PC-3 (cell line): ENCODE results near the gene MARF1. TPM values are rescaled to one million over a fixed set of nuclear protein-coding genes. Genes with fewer than 3 reads are reported as not detected.

ENCODE experiments used
- ATAC-seq: fragments of 200-7000 bp; cut with Tn5 transposase; 2 replicates; pipeline ENCODE4 v1.9.1; 2020; ENCODE audit warnings: mild to moderate bottlenecking, moderate library complexity
- BruUV-seq: library from RNA; stranded (reverse); fragments of 400-500 nt; replicated peaks from 2 replicates; lab custom pipeline; 2021; lab: Mats Ljungman, UMichigan
- CTCF ChIA-PET: fragments of 300-600 bp; sonication (Branson Sonifier 250); formaldehyde crosslinking; loops from one replicate; lab custom pipeline; 2022; ENCODE audit warnings: antibody characterized with exemption; lab: Charles Lee
- POLR2A ChIA-PET: fragments of 300-600 bp; sonication (Branson Sonifier 250); formaldehyde crosslinking; loops from one replicate; lab custom pipeline; 2022; ENCODE audit warnings: antibody characterized with exemption; ENCODE audit not compliant: unreplicated experiment; lab: Charles Lee
- DNase-seq: peaks from one replicate; pipeline ENCODE4 v3.0.0-alpha.2; 2015
- H2AFZ ChIP-seq: fragments of 300-600 bp; sonication (generic); 2 replicates; pipeline ENCODE4 v1.6.0; 2016; ENCODE audit warnings: antibody characterized with exemption, low read length
- H3F3A ChIP-seq: fragments of 300-600 bp; sonication (generic); one replicate; pipeline ENCODE4 v1.6.0; 2017; ENCODE audit warnings: antibody characterized with exemption, low read length, control low read depth, mild to moderate bottlenecking; ENCODE audit not compliant: unreplicated experiment
- H3K27ac ChIP-seq: fragments of 300-600 bp; sonication (generic); 2 replicates; pipeline ENCODE4 v1.5.1; 2016; ENCODE audit warnings: mild to moderate bottlenecking, low read length
- H3K27me3 ChIP-seq: fragments of 300-600 bp; sonication (generic); 2 replicates; pipeline ENCODE4 v1.6.1; 2016; ENCODE audit warnings: low read length, mixed read lengths
- H3K36me3 ChIP-seq: fragments of 300-600 bp; sonication (generic); 2 replicates; pipeline ENCODE4 v1.6.1; 2016; ENCODE audit warnings: low read depth, mixed run types, low read length, mixed read lengths
- H3K4me1 ChIP-seq: fragments of 300-600 bp; sonication (generic); 2 replicates; pipeline ENCODE4 v1.5.1; 2016; ENCODE audit warnings: low read length; ENCODE audit not compliant: insufficient read depth
- H3K4me2 ChIP-seq: fragments of 300-600 bp; sonication (generic); 2 replicates; pipeline ENCODE4 v1.6.0; 2016; ENCODE audit warnings: low read length
- H3K4me3 ChIP-seq: fragments of 300-600 bp; sonication (generic); 2 replicates; pipeline ENCODE4 v1.5.1; 2016; ENCODE audit warnings: mild to moderate bottlenecking, low read length, mixed read lengths
- H3K79me2 ChIP-seq: fragments of 300-600 bp; sonication (generic); 2 replicates; pipeline ENCODE4 v1.6.1; 2017; ENCODE audit warnings: low read length, mixed read lengths
- H3K9ac ChIP-seq: fragments of 300-600 bp; sonication (generic); 2 replicates; pipeline ENCODE4 v1.6.0; 2016; ENCODE audit warnings: mild to moderate bottlenecking, low read length
- H3K9me2 ChIP-seq: fragments of 300-600 bp; sonication (generic); replicated peaks from 2 replicates; pipeline ENCODE4 v1.6.1; 2016; ENCODE audit warnings: mixed run types, low read length, mixed read lengths
- H3K9me3 ChIP-seq: fragments of 300-600 bp; sonication (generic); 2 replicates; pipeline ENCODE4 v1.6.1; 2016; ENCODE audit warnings: low read length, mixed read lengths
- H4K20me1 ChIP-seq: fragments of 300-600 bp; sonication (generic); 2 replicates; pipeline ENCODE4 v1.6.1; 2016; ENCODE audit warnings: low read length, mixed read lengths
- EZH2 ChIP-seq: fragments of 300-600 bp; sonication (generic); IDR thresholded peaks from one replicate; pipeline ENCODE4 v1.6.1; 2017; ENCODE audit warnings: antibody characterized with exemption, mild to moderate bottlenecking, low read length; ENCODE audit not compliant: unreplicated experiment
- EZH2phosphoT487 ChIP-seq: fragments of 300-600 bp; sonication (generic); IDR thresholded peaks from 2 replicates; pipeline ENCODE4 v1.6.1; 2018; ENCODE audit warnings: mild to moderate bottlenecking, antibody characterized with exemption, low read length, borderline replicate concordance
- intact Hi-C: fragments of 100-400 bp; cut with micrococcal nuclease; formaldehyde crosslinking; loops from 2 replicates; pipeline ENCODE4 v1.9.0; 2023
- total RNA-seq: library from RNA; depleted of rRNA; stranded (reverse); fragments of >200 nt; gene quantifications from 2 replicates; pipeline ENCODE4 v1.2.3, GENCODE V29; 2014
- TF ChIP-seq, protein P1 (sequence below): fragments of 300-600 bp; sonication (generic); conservative IDR thresholded peaks from 2 replicates; pipeline ENCODE4 v1.5.1; 2017; ENCODE audit warnings: antibody characterized with exemption, low read depth, mild to moderate bottlenecking, low read length

The MARF1 gene
- total RNA-seq, 1 experiment from 2014 or later, result 6.7 TPM

DNA sequence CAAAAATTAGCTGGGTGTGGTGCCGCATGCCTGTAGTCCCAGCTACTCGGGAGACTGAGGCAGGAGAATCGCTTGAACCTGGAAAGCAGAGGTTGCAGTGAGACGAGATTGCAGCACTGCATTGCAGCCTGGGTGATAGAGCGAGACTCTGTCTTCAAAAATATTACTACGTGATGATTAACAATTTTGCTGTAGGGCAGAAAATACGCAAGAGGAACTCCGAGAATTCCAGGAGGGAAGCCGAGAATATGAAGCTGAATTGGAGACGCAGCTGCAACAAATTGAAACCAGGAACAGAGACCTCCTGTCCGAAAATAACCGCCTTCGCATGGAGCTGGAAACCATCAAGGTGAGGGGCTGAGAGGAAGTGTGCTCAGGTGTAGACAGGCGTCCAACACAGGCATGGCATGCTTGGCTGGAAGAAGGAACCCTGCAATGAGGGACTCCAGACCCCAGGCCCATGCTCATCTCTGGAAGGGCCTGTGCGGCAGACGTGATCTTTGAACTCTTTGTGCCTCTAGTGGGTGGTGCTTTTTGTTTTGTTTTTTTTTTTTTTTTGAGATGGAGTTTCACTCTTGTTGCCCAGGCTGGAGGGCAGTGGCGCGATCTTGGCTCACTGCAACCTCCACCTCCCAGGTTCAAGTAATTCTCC, 24.3 kb upstream of the MARF1 start:
- H3K36me3 ChIP-seq, result peaks cover 10% of the 10 kb centered on the region; the same call in 1 of the 2 replicates
- H3F3A ChIP-seq, result no peaks in the 10 kb centered on the region
- H3K27ac ChIP-seq, result no peak overlapping the region
- no peak overlapping the region for H3K4me2 ChIP-seq
- H3K9me3 ChIP-seq, result no peaks in the 10 kb centered on the region
- ChIA-PET CTCF (no interaction called here), POLR2A (no interaction called here)
- H2AFZ ChIP-seq, result no peak overlapping the region
- H3K79me2 ChIP-seq, result no peaks in the 10 kb centered on the region
- H3K9ac ChIP-seq, result no peak overlapping the region
- H4K20me1 ChIP-seq, result no peaks in the 10 kb centered on the region
- DNase-seq, result no peak
- BruUV-seq, result no TSS peak
- TF ChIP-seq, protein P1, sequence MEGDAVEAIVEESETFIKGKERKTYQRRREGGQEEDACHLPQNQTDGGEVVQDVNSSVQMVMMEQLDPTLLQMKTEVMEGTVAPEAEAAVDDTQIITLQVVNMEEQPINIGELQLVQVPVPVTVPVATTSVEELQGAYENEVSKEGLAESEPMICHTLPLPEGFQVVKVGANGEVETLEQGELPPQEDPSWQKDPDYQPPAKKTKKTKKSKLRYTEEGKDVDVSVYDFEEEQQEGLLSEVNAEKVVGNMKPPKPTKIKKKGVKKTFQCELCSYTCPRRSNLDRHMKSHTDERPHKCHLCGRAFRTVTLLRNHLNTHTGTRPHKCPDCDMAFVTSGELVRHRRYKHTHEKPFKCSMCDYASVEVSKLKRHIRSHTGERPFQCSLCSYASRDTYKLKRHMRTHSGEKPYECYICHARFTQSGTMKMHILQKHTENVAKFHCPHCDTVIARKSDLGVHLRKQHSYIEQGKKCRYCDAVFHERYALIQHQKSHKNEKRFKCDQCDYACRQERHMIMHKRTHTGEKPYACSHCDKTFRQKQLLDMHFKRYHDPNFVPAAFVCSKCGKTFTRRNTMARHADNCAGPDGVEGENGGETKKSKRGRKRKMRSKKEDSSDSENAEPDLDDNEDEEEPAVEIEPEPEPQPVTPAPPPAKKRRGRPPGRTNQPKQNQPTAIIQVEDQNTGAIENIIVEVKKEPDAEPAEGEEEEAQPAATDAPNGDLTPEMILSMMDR, result no peak
- TF ChIP-seq EZH2 (no peak), EZH2phosphoT487 (no peak)
- intact Hi-C loops, result no loop called here
- ATAC-seq, result no peak
- no peaks in the 10 kb centered on the region for H3K27me3 ChIP-seq
- H3K4me1 ChIP-seq, result peaks cover 9% of the 10 kb centered on the region
- H3K9me2 ChIP-seq, result no peaks in the 10 kb centered on the region
- no peak overlapping the region for H3K4me3 ChIP-seq

DNA sequence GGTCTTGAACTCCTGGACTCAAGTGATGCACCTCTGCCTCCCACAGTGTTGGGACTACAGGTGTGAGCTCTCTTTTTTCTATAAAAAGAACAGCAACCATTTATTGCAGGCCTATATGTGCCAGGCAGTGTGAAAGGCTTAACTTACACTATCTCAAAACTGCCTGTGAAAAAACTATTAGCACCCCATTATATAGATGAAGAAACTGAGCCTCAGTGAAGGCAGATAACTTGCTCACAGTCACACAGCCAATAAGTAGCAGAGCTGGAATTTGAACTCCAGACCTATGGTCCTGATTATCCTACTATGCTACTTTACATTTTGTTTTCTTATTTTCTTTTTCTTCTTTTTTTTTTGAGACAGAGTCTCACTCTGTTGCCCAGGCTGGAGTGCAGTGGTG, 22.2 kb upstream of the MARF1 start:
- DNase-seq (no peak), ATAC-seq (no peak)
- Histone ChIP-seq H3K27ac (no peak overlapping the region), H3K27me3 (no peaks in the 10 kb centered on the region), H4K20me1 (no peaks in the 10 kb centered on the region), H3K36me3 (peaks cover 10% of the 10 kb centered on the region; the same call in 1 of the 2 replicates), H3K4me3 (no peak overlapping the region), H3K79me2 (0 out of 2 replicates have a peak, but pooled peaks cover 6% of the 10 kb centered on the region), H3K4me2 (no peak overlapping the region), H3K4me1 (no peaks in the 10 kb centered on the region), H2AFZ (no peak overlapping the region), H3F3A (no peaks in the 10 kb centered on the region), H3K9me2 (no peaks in the 10 kb centered on the region), H3K9me3 (no peaks in the 10 kb centered on the region), H3K9ac (no peak overlapping the region)
- intact Hi-C loops, result no loop called here
- POLR2A ChIA-PET, result no interaction called here
- TF ChIP-seq EZH2 (no peak), EZH2phosphoT487 (no peak)
- TF ChIP-seq, protein P1, result no peak
- CTCF ChIA-PET, result no interaction called here
- BruUV-seq, result TSS peak; percentile 23

DNA sequence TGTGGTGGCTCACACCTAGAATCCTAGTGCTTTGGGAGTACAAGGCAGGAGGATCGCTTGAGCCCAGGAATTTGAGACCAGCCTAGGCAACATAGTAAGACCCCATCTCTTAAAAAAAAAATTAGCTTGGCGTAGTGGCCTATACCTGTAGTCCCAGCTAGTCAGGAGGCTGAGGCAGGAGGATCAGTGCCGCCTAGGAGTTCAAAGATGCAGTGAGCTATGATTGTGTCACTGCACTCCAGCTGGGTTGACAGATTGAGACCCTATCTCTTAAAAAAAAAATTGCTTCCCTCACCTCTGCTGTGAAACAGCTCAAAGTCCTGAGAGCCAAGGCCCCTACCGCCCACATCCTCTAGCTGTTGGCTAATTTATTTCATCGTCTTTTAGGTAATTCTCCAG, 17.2 kb upstream of the MARF1 start:
- TF ChIP-seq EZH2phosphoT487, result no peak
- no peak for TF ChIP-seq EZH2
- TF ChIP-seq, protein P1, result no peak
- Histone ChIP-seq H3K79me2 (peaks cover 29% of the 10 kb centered on the region), H3K9me2 (no peaks in the 10 kb centered on the region), H3F3A (no peaks in the 10 kb centered on the region), H3K4me3 (no peak overlapping the region), H2AFZ (no peak overlapping the region), H3K9ac (no peak overlapping the region), H3K4me2 (no peak overlapping the region), H3K4me1 (no peaks in the 10 kb centered on the region), H3K27me3 (no peaks in the 10 kb centered on the region), H3K9me3 (no peaks in the 10 kb centered on the region), H3K36me3 (0 out of 2 replicates have a peak, but pooled peaks cover 4% of the 10 kb centered on the region), H3K27ac (no peak overlapping the region), H4K20me1 (no peaks in the 10 kb centered on the region)
- intact Hi-C loops, result no loop called here
- no TSS peak for BruUV-seq
- CTCF ChIA-PET, result no interaction called here
- DNase-seq, result no peak
- POLR2A ChIA-PET, result no interaction called here
- no peak for ATAC-seq
